UCSD-AML1 (cell line): Measurements from ENCODE around the gene ENDOD1.

ENCODE experiments used
- DNase-seq: peaks from one replicate; lab custom pipeline; 2025; ENCODE audit not compliant: unreplicated experiment; lab: John Stamatoyannopoulos, UW

Gene ENDOD1

DNA sequence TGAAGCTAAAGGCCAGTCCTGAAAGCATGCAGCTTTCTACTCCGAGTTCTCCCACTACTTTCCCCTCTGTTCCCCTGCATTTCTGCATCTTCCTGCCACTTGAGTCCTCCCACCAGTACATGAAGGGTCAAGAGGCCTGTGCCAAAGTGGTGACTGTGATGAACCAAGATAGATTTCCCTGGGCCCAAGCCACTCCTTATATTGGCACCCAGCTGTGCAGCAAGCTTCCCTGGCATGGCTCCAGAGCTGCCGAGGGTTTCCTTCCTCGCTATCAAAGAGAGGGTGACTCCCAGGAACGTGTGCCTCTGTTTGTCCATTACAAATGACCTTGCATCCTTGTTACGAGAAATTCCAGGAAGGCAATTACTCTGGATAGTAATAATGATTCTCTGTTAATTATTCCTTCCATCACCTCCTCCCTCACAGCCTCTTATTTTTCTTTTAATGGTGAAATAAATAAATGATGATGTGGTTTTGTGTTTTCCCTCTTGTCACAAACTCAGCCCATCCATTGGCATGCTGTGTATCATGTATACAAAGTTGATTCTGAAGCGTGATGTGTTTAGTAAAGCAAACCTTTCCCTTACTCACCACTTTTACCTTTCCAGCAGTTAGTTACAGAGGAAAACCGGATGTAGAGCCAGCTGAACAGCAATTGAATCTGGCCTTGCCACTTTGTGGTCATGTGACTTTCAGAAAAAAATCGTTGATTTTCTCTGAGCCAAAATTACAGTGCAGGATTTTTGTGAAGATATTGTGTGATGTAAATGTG lies 14.7 kb upstream of the ENDOD1 start:
- no peak for DNase-seq

DNA sequence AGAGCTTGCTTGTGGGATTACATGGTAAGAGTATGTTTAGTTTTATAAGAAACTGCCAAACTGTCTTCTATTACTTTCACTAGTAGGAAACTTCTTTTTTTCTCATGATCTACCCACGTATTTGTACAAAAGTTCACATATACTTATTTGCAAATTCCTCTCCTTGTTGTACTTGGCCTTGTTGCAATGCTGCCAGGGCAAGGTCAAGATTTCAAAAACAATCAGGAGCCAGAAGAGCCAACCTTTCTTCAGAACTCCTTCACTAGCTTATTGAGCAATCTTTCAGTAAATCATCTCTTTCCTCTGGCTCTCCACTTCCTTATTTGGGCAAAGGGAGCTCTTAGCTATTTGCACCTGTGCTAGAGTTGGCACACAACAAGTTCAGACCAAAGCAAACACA lies 13.2 kb upstream of the ENDOD1 start:
- DNase-seq = no peak

DNA sequence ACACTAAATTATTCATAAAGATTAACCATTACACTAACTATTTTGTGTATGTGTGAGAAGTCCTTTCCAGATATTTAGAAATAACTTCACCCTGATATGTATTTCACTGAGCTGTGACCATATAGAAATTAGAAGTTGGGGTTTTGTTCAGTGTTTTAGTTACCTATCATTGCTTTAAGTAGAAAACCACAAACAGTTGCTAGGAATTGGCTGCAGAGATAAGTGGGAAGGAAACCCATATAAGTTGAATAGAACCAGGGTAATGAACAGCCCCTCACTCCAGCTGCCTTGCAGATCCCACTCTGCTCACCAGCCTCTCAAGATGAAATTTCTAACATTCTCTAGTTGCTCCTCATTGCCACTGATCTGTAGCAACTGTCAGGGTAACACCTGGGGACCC lies 12.7 kb upstream of the ENDOD1 start:
- DNase-seq = no peak

DNA sequence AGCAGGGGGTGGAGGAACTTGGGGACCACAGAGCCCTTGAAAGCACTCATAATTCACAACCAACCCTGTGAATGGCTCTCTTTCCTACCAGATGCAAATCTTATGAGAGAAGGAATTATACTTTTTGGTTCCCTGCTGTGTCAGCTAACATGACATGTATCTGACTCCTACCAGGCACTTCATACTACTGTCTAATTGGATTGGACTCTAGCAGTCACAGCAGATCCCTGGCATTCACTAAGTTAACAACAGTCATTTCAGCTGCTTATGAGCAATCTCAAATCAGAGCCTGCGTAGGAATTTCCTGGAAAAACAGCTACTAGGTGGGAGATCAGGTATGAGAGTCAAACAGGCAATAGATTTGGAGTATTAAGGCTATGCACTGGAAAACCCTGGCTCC lies 11.1 kb upstream of the ENDOD1 start:
- no peak for DNase-seq

DNA sequence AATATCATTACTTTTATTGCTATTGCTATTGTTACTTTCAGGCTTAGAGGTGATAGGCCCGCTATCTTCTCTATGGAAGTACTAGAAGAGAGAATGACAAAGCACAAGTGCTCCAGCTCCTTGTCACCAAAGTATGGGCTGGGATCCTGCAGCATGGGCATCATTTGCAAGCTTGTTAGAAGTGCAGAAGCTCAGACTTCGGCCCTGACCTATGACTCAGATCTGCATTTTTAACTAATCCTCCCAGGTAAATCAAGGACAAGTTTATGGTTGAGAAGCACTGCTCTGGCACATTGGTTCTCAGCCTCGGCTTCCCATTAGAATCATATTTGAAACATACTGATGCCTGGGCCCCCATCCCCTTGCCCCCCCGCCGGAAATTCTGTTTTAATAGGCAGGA lies 8.6 kb upstream of the ENDOD1 start:
- DNase-seq = no peak

DNA sequence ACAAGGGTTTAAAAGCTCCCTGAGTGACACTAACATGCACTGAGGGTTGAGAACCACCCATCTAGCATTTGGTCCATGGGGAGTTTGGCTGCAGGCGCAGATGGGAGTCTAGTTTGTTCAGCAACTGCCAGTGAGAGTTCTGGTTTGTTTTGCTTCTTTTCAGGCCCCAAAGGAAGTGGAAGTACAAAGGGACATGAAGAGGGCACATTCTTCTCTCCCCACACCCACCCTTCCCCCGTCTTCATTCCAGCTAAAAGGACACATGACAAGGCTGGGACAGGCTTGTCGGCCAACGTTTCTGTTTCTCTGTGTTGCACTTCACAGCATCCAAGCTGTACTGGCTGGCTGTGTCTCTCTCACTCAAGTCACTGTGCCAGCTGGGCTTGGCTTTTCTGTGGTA lies 8.2 kb upstream of the ENDOD1 start:
- DNase-seq = no peak

DNA sequence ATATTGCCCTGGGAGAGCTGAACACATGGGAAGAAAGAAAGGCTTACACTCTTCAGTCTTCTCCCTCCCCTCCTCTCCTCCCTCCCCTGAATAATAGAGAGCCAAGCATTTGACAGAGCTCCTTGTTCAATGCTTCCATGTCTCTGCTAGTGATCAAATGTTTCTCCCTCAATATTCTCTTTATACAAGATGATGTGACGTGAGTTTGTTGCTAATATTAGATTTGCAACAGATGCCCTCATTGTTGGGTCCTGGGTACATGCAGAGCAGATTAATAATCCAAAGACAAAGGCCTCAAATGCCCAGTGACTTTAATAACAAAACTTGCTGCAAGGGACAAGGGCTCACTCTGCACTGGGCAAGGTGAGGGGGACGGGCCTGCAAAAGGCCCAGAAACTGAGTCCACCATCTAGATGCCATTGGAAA lies 7.1 kb upstream of the ENDOD1 start:
- no peak for DNase-seq

DNA sequence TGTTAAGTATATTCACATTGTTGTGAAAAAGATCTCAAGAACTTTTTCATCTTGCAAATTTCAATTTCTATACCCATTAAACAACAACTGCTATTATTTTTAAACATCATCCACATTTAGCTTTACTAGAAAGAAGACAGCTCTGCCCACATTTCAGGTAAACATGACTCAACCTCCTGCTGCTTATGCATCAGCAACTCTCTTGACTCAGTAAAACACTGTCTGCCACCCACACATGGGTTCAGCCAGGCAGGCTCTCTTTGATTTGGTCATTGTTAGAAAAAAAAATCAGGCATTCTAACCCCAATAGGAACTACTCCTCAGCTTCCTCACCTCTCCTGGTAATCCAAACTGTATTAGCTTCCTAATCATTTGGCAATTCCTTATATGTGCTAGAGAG lies 5.1 kb upstream of the ENDOD1 start:
- DNase-seq = no peak

DNA sequence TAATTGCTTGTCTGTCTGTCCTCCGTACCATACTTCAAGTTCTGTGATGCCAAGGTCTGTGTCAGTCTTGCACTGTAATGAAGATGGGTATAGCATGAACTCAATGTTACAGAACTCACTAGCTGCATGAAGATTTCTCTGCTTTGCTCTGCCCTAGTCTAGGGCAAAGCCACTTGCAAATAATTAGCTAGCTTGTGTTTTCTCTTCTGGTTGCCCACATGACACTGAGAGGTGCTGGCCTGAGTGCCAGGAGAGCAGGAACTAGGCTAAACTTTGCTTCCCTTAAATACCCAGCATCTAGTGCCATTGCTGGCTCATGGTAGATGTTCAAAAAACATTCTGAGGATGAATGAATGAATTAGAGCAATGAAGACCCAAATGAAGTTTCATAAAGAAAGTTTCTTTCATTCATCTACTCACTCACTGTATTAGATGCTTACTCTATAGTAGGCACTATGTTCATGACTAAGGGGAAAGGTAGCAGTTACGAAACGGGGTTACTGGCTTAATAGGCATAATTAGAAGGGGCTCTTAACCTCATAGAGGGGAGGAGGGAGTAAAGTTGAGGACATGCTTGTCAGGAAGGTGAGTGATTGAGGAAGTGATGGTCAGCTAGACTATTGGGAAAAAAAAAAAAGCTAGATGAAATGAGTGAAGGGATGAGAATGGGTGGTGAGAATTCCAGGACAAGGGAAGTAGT lies 4.4 kb upstream of the ENDOD1 start:
- DNase-seq = no peak

DNA sequence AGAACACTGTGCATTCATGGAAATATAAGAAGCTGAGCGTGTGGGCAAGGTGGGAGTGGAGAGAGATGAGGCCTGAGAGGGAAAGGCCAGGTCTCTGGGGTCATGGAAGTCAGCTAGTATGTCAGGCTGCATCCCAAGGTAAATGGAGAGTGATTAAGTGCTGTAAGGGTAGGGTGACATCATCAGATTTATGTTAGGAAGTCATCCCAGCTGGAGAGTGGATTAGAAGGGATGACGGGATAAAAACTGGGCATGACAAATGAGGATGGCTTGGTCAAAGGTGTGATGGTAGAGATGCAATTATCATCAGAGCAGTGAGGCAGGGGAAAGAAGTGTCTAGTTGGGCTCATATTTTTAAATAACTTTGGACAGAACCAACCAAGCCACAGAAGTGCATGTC lies 3.5 kb upstream of the ENDOD1 start:
- no peak for DNase-seq

DNA sequence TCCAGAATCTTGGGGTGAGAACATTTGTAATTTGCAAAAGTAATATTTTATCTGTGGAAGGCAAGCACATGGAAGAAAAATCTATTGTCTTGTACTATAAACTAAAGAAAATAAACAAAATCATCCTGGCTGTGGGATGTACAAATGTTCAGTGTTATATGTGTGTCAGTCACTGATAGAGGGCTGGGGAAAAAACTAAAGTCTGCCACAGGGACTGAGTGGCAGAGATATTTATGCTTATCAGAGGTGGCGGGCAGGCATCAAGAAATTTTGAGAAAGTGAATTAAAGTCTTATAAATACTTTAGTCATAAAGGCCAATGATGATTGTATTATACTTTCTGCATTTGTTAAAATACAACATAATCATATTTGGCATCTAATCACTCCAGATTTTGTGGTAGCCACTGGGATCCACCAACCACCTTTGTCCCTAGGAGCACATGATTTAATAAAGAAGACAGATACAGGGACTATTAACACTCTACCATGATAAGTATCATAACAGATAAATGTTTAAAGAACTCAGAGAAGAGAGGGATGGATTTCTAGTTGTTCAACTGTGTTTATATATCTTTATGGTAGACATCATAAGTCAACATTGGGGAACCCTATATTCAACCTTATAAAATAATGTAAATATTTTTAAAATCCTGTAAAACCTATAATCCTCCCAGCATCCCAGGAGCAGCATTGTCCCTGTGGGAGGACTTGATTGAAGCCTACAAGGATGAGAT lies 2.6 kb upstream of the ENDOD1 start:
- DNase-seq = no peak

DNA sequence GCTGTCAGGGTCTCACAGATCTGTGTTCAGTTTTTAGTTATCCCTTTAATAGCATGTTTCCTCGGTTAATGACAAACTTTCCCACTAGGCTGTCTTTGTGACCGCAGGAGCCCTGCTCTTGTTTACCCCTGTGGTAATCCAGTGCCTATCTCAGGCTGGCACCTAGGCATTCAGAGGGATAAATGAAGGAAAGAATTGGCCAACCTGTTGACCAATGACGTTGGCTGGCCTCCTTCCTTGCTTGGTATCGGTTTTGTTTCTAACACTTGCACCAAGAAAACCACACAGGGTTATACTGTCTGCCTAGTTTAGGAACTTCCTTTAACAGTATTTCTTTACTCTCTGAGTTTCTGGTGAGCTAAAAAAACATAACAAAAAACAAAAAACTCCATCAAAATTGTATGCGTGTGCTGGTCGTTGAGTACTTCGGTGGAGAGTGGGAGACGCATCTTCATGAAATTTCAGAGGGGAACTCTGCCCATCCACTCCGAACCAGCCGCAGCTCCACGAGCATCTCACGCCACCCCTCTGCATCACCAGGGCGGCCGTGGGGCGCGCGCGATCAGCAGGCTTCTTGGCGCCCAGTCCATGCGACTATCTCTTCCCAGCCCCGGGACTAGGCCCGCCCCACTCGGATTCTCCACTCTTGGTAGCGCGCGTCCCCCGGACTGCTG lies 563 bp upstream of the ENDOD1 start:
- no peak for DNase-seq

DNA sequence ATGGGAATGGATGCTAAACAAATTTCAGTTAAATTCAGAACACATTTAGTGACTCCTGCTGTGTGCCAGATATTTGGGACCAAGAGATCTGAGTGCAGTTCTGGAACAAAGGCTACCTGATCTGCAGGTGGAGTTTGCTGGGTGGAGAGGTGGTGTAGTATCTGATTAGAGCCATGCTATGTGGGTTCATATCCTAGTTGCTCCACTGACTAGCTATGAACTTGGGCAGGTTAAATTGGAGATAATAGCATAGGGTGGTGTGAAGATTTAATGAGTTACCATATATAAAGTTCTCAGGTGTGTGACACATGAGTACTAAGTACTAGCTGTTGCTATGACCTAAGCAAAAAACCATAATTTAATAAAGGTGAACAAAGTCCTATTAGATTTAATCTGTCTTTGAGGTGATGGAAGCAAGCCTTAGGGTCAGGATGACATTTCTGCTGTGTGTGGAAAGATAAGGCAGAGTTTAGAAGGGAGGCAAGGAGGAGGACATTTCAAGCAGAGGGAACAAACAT lies 2.1 kb downstream of the ENDOD1 start:
- no peak for DNase-seq

DNA sequence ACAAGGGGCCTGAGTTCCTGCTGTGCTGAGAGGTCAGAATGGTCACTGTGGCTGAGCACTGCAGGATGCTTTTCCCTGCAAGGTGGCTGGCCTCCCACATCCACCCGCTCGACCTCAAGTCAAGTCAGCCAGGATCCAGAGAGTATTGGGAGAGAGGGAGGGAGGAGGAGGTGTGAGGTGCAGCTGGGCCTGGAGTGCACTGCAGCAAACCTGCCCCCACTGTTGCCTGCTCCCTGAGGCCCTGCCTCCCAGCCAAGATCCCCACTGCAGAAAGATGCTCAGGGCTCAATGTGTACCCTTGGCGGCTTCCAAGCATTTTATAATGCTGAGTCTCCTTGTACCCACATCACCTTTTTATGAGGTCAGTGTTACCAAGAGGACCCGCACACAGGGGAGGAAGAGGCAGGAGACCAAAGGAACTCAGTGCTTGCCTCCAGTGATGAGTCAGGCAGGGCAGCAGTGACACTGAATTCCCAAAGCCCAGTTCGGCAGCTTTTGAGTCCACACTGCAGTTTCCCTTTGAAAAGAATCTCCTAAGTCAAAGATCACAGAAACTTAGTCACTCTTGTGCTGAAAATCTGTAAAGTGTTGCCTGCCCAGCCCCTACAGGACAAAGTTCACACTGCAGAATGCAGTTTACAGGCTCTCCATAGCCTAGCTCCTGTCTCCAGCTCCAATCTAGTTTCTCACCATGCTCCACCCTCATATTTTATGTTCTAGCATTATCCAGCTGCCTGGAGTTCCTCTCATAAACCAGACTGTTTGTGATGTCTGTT lies 3.1 kb downstream of the ENDOD1 start:
- DNase-seq = no peak

DNA sequence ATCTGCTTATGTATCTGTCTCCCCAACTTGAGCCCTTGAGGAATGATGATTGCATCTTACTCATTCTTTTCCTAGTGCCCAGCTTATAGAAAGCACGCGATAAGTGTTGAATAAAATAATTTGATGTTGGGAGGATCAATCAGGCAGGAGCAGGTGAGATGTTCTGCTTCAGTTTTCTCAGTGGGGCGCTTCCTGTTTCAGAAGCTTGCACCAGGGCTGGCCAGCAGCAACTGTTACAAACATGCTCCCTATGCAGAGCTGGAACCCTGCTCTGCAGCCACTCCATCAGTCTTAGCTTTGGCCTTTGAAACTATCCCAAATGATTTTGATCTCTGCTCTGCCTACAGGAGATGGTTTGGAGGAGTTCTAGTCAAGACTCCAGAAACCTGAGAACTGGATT lies 3.9 kb downstream of the ENDOD1 start:
- DNase-seq = no peak

DNA sequence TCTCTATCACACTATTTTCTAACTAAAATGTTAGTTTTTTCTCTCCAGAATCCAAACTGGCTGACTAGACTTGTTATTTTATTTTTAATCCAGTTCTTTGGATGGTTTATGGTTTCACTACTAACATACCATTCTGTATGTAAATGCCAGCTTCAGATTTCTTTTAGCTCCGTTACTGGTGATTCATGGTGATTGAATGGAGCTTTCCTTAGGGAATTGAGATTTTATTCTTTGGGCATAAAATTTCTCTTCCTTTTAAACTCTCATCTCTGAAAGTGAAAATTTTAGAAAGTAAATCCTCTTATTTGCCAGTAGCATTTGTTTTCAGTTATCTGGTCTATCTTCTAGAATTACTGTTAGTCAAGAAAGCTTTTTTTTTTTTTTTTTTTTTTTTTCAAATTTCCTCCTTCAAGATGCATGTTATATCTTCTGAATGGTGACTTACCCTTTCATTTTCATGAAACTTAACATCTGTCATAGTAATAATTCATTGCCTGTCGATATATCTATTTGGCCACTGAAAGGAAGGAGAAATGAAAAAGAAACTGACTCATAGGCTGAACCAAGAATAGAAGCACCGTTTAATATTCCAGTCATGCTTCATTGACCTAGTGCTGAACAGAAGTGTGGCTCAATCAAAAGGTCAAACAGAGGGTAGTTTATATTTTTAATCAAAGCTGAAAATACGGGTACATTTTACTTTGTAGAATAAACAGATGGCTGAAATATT lies 6.4 kb downstream of the ENDOD1 start:
- DNase-seq = no peak

DNA sequence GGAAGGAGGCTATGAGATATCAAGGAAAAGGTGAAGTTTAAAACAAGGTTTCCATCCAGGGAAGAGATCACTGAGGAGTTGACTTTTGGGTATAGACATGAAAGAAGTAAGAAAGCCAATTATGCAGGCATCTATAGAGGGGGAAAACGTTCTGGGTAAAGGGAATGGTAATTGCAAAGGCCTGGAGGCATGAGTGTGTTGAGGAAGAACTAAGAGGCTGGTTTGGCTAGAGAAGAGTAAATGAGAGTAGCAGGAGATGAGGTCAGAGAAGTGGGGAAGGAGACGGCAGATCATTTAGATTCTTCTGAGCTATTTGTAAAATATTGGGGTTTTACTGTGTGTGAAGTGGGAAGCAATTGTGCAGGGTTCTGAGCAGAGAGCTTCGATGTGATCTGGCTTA lies 7.6 kb downstream of the ENDOD1 start:
- no peak for DNase-seq

DNA sequence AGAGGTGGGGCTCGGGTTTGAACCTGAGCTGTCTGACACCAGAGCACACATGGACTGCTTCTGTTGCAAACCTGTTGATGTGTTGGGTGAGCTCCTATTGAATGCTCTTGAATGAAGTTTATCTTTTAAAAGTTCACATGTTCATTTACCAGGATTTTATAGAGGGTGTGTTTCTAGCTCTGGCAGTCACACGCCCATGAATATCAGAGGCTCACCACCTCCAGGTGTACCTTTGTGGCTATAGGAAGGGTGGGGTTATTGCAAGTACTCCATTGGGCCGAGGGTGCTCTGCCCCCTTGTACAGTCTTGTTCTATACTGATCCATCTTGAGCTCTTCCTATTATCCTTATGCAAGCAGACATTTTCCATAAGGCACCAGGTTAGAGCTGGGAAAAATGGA lies 9.2 kb downstream of the ENDOD1 start:
- DNase-seq = no peak

DNA sequence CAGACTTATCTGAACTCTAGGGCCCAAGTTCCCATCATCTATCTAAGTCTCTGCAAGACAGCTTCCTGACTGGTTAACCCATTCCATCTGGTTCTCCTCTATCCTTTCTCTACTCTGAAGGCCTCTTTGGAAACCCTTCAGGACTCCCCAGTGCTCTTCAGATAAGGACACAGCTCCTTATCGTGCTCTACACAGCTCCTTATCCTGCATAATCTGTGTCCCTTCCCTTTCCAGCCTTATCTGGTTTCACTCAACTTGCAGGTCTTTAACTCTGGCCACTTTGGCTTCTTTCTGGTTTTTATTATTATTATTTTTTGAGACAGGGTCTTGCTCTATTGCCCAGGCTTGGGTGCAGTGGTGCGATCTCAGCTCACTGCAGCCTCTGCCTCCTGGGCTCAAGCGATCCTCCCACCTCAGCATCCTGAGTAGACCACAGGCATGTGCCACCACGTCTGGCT lies 10.6 kb downstream of the ENDOD1 start:
- no peak for DNase-seq
